K562 (cell line): ENCODE measurements around the gene ANXA1. TPM values are rescaled to one million over a fixed set of nuclear protein-coding genes. Genes with fewer than 3 reads are reported as not detected.

Experiments used
- BACH1 ChIP-seq: fragments of 200-800 bp; sonication (Bioruptor generic); IDR thresholded peaks from 2 replicates; pipeline ENCODE4 v1.6.1; 2016; ENCODE audit warnings: missing genetic modification characterization, missing compliant biosample characterization
- PML ChIP-seq: IDR thresholded peaks from 2 replicates; pipeline ENCODE4 v1.6.1; 2012; ENCODE audit warnings: low read length, inconsistent platforms
- U2AF1 ChIP-seq: fragments of 200-400 bp; formaldehyde crosslinking; optimal IDR thresholded peaks from 2 replicates; pipeline ENCODE3; 2017; ENCODE audit warnings: mild to moderate bottlenecking, low read depth, low read length, moderate library complexity
- ZBTB34 ChIP-seq: fragments of 250-450 bp; sonication (Bioruptor Pico); IDR thresholded peaks from 2 replicates; pipeline ENCODE4 v1.8.0; 2021; ENCODE audit warnings: mild to moderate bottlenecking, moderate library complexity
- ZBTB40 ChIP-seq, 2 experiments: fragments of 450-650 bp in 1 of 2; sonication (generic) in 1 of 2; formaldehyde crosslinking in 1 of 2; IDR thresholded peaks; 2 replicates each; pipeline versions ENCODE4 v1.7.1 to v1.9.0; 2016 to 2022; ENCODE audit warnings: inconsistent platforms in 1 of 2, mild to moderate bottlenecking in 1 of 2, missing genetic modification reagents in 1 of 2
- ZNF121 ChIP-seq: sonication (generic); formaldehyde crosslinking; conservative IDR thresholded peaks from 2 replicates; pipeline ENCODE4 v1.8.0; 2022; ENCODE audit warnings: missing genetic modification reagents
- ZNF24 ChIP-seq: fragments of 450-650 bp; IDR thresholded peaks from 2 replicates; pipeline ENCODE4 v1.6.1; 2016
- ZNF644 ChIP-seq: fragments of 200-800 bp; sonication (Bioruptor generic); IDR thresholded peaks from 2 replicates; pipeline ENCODE4 v1.6.1; 2016; ENCODE audit warnings: low read depth, missing genetic modification characterization, missing compliant biosample characterization
- ZNF79 ChIP-seq: fragments of 250-450 bp; sonication (Bioruptor Pico); IDR thresholded peaks from 2 replicates; pipeline ENCODE4 v1.4.0; 2020; ENCODE audit warnings: low read depth, mild to moderate bottlenecking, moderate library complexity
- polyA plus RNA-seq, 8 experiments: library from polyadenylated mRNA; depleted of rRNA in 4 of 8; stranded (reverse) in 5 of 8; unstranded in 3 of 8; fragments of >200 nt; fragmentation: Nextera tagmentation in 2 of 8; fragmentation: Illumina TruSeq in 1 of 8; extraction: Ambion mirVana in 2 of 8; extraction: Trizol in 1 of 8; gene quantifications; 2 replicates each; pipeline versions ENCODE4 v1.2.1 to v1.2.3, GENCODE V29; 2011 to 2014; ENCODE audit warnings: inconsistent platforms in 1 of 8, missing spikeins in 1 of 8
- total RNA-seq, 7 experiments: library from RNA; depleted of rRNA in 6 of 7; stranded (reverse); fragments of >200 nt in 6 of 7; fragmentation: Illumina TruSeq in 2 of 7; extraction: Trizol in 2 of 7; gene quantifications; 2 replicates each; pipeline versions ENCODE4 v1.2.1 to v1.2.3, GENCODE V29; 2011 to 2021; ENCODE audit warnings: low replicate concordance in 1 of 7
- TF ChIP-seq, protein P1 (sequence below), 3 experiments: fragments of 200-800 bp in 1 of 3; sonication (Bioruptor generic) in 1 of 3; sonication (generic) in 1 of 3; formaldehyde crosslinking in 1 of 3; IDR thresholded peaks; 2 replicates each; pipeline versions ENCODE4 v1.6.1 to v1.8.0; 2016 to 2022; ENCODE audit warnings: mild to moderate bottlenecking in 2 of 3, missing compliant biosample characterization in 2 of 3, missing genetic modification characterization in 2 of 3, missing genetic modification reagents in 1 of 3
- TF ChIP-seq, protein P2 (sequence below), 2 experiments: fragments of 450-650 bp in 1 of 2; IDR thresholded peaks; 2 replicates each; pipeline ENCODE4 v1.6.1; 2011 to 2017; ENCODE audit warnings: low read depth in 2 of 2, antibody characterized with exemption in 1 of 2, borderline replicate concordance in 1 of 2, low read length in 1 of 2, mild to moderate bottlenecking in 1 of 2, mixed read lengths in 1 of 2; ENCODE audit not compliant: control insufficient read depth in 1 of 2

ANXA1 gene
- total and polyA plus RNA-seq, 9 of the 15 experiments (the other 6 are each of a cell fraction or from before 2014, with no cell fraction given), result 406 to 1,298 (median 620) TPM

DNA sequence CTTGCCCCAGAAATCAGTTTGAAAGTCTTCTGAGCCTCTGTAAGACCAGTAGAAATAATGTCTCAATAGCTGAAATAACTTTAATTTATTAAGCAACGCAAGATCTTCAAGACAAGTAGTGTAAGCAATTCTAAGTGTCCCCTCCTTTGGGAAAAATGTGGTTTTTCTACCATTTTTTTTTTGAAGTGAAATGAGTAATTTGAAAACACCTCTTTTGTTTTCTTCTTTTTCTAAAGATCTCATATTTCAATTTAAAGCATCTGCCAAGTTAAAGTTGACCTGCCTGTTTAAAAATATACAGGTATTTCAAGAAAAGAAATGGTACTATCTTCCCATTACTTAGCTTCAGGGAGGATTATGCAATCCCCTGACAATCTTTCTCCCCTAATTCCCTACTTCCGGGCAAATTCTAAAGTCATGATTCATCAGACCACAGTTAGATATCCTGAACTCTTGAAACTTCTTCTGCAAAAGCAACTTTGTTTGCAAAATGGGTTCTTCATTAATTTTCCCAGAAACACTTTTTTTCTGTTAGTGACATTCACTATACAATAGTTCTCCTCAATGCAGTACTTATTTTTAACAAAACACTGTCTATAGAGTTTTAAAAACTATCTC, 7.8 kb upstream of the ANXA1 start (continued):
- peak; percentile 57; the same call in 1 of the 2 replicates for TF ChIP-seq ZBTB40 (IDR thresholded peaks at IDR 0.05)
- TF ChIP-seq ZBTB40 (CRISPR knock-in tag; IDR thresholded peaks at IDR 0.05), result no peak
- TF ChIP-seq ZNF79 (CRISPR knock-in tag), result no peak
- TF ChIP-seq, protein P1, sequence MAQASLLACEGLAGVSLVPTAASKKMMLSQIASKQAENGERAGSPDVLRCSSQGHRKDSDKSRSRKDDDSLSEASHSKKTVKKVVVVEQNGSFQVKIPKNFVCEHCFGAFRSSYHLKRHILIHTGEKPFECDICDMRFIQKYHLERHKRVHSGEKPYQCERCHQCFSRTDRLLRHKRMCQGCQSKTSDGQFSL (CRISPR knock-in tag; IDR thresholded peaks at IDR 0.05), result no peak
- TF ChIP-seq, protein P1 (tag; IDR thresholded peaks at IDR 0.05), result no peak
- TF ChIP-seq, protein P2, sequence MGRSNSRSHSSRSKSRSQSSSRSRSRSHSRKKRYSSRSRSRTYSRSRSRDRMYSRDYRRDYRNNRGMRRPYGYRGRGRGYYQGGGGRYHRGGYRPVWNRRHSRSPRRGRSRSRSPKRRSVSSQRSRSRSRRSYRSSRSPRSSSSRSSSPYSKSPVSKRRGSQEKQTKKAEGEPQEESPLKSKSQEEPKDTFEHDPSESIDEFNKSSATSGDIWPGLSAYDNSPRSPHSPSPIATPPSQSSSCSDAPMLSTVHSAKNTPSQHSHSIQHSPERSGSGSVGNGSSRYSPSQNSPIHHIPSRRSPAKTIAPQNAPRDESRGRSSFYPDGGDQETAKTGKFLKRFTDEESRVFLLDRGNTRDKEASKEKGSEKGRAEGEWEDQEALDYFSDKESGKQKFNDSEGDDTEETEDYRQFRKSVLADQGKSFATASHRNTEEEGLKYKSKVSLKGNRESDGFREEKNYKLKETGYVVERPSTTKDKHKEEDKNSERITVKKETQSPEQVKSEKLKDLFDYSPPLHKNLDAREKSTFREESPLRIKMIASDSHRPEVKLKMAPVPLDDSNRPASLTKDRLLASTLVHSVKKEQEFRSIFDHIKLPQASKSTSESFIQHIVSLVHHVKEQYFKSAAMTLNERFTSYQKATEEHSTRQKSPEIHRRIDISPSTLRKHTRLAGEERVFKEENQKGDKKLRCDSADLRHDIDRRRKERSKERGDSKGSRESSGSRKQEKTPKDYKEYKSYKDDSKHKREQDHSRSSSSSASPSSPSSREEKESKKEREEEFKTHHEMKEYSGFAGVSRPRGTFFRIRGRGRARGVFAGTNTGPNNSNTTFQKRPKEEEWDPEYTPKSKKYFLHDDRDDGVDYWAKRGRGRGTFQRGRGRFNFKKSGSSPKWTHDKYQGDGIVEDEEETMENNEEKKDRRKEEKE (IDR thresholded peaks at IDR 0.05; ENCODE audit: borderline replicate concordance in 1 of 2, control insufficient read depth in 1 of 2, low read depth in 2 of 2, low read length in 1 of 2), result no peak
- no peak for TF ChIP-seq ZNF121 (CRISPR knock-in tag)
- TF ChIP-seq ZNF644 (tag), result 0 out of 2 replicates have a peak, but pooled peaks have one; percentile 36
- TF ChIP-seq ZNF24, result no peak
- no peak for TF ChIP-seq PML
- peak; percentile 65; the same call in 1 of the 2 replicates for TF ChIP-seq BACH1 (tag)
- no peak for TF ChIP-seq U2AF1
- no peak for TF ChIP-seq ZBTB34 (CRISPR knock-in tag)
